Right ventricle myocardium inferior (tissue), 1 donor: ENCODE results near the gene AMY1C. TPM values are rescaled to one million over a fixed set of nuclear protein-coding genes. Genes with fewer than 3 reads are reported as not detected.
A peak's percentile ranks its signal among the peaks of the same experiment; 100 is the strongest.
"Not testable (repeated sequence)": the region's sequence is repeated elsewhere in the genome, so short reads cannot be mapped to it uniquely, and the experiment has no call there.

Experiments
- ATAC-seq: fragments of 200-7000 bp; cut with Tn5 transposase; one replicate; pipeline ENCODE4 v1.9.1; 2020; ENCODE audit warnings: mild to moderate bottlenecking, moderate library complexity
- DNase-seq: peaks from one replicate; pipeline ENCODE4 v3.0.0; 2021; ENCODE audit errors: missing footprints
- intact Hi-C: fragments of 100-400 bp; cut with DNase I; formaldehyde crosslinking; loops from one replicate; pipeline ENCODE4 v1.11.0; 2022
- long read RNA-seq: library from polyadenylated mRNA; unstranded; transcript quantifications from one replicate; pipeline ENCODE4 v2.0.0, GENCODE V29; 2021
- total RNA-seq: library from RNA; stranded (reverse); fragmentation: NEBNext Ultra II Directional; extraction: Animal tissue kit (Norgen Biotek cat#: 25700); gene quantifications from one replicate; pipeline ENCODE4 v1.2.1, GENCODE V29; 2021
- donor health status: DM: no; HTN: yes; CAD: no; lungs with severe emphysema.

The AMY1C gene
- not detected for total RNA-seq
- long read RNA-seq: 0 reads

DNA sequence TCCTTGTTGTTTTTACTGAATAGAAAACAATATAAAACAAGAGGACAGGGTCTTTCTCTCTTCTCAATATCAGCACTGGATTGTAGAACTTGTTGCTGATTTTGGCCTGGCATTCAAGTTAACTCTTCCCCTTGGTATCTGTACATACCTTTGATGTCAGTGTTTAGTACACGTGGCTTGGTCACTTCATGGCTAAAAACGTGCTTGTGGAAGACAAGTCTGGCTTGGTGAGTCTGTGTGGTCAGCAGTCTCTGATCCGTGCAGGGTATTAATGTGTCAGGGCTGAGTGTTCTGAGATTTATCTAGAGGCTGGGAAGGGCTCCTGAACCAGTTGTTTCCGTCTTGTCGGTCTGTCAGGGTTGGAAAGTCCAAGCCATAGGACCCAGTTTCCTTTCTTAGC, at the start of gene AMY1C:
AMY1C (plus strand) TSS at position 301 of the 400 bp plus-strand sequence. CDS start 572 bp downstream, outside the sequence.
- intact Hi-C loops, DNase-seq, ATAC-seq: not testable (repeated sequence)

DNA sequence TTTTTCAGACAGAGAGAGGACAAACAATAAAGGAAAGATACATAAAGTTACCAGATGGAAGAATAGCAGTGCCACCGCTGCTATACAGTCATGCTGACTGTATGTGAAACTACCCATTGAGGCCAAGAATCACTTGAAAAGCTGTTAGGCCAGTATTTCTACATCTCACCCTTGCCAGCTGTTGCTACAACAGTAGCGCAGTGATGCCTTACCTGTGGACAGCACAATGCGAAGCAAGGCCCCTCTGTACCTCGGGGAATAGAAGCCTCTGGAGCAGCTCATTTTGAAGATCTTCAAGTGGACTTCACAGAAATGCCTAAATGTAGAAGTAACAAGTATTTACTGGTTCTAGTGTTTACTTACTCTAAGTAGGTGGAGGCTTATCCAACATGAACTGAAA, 49.0 kb upstream of the AMY1C start:
- ATAC-seq, DNase-seq, intact Hi-C loops: not testable (repeated sequence)

DNA sequence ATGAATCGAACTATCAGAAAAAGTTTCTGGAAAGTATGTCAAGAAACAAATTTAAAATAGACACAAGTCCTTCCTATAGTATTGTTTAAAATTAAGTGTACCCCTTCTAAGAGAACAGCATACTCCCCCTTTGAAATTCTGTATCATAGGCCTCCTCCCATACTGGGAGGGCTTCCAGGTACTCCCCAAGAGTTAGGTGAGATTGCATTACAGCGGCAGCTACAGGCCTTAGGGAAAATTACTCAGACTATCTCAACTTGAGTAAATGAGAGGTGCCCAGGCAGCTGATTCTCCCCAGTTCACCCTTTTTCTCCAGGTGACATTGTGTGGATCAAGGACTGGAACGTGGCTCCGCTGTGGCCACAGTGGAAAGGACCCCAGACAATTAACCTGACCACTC, 48.4 kb upstream of the AMY1C start:
- intact Hi-C loops, DNase-seq, ATAC-seq: not testable (repeated sequence)

DNA sequence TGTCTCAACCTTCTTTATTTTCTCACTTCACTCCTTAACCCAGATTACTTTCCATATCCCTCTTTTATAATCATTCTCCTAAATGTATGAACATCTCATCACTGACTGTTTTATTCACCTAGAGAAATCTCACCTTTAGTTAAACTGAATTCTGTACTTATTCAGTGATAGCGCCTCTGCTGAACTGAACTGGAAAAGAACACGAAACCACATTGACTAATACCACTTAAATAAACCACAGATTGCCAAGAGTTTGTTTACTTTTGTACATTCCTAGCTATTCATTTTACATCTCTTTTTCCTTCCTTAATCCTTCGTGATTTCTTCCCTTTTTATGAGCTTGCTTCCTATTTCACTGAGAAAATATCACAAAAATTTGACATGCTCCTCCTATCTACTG, 42.0 kb upstream of the AMY1C start:
- ATAC-seq, intact Hi-C loops, DNase-seq: not testable (repeated sequence)

DNA sequence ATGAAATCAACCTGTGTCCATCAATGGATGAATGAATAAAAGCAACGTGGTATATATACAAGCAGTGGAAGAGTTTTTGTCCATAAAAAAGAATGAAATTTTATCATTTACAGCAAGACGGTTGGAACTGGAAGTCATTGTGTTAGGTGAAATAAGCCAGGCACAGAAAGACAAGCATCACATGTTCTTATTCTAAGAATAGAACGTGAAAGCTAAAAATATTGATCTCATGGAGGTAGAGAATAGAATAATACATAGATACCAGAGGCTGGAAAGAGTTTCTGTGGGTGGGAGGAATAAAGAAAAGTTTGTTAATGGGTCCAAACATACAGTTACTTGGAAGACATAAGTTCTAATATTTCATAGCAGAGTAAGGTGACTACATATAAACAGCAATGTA, 39.3 kb upstream of the AMY1C start:
- ATAC-seq, DNase-seq, intact Hi-C loops: not testable (repeated sequence)

DNA sequence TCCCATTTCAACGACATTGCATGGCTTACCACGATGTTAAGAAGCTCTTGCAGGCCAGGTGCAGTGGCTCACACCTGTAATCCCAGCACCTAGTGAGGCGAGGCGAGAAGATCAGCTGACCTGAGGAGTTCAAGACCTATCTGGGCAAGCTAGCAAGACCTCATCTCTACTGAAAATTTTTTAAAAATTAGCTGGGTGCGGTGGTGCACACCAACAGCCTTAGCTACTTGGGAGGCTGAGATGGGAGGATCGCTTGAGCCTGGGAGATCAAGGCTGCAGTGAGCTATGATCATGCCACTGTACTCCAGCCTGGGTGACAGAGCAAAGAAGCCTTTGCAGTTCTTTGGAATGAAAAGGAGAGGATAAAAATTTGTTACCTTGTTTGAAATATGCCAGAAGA, 32.3 kb upstream of the AMY1C start:
- ATAC-seq, intact Hi-C loops: not testable (repeated sequence)
- DNase-seq: peak; percentile 15

DNA sequence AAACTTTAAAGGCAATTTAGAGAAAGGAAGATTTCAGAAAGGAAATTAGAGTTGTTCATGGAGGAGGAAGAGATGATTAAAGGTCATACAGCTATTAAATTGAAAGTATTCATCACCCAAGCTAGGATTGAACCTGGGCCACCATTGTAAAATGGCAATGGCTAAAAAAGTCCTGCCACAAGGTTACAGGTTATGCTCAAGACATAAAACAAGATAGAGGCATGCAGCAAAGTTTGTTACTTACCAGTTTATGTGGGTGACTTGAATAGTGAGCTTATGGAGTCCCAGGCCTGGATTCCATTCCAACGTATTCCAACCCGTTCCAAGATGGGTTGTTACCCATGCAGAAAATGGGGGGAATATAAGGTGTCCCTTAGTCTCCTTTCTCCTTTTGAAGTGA, 28.2 kb upstream of the AMY1C start:
- ATAC-seq, intact Hi-C loops, DNase-seq: not testable (repeated sequence)

DNA sequence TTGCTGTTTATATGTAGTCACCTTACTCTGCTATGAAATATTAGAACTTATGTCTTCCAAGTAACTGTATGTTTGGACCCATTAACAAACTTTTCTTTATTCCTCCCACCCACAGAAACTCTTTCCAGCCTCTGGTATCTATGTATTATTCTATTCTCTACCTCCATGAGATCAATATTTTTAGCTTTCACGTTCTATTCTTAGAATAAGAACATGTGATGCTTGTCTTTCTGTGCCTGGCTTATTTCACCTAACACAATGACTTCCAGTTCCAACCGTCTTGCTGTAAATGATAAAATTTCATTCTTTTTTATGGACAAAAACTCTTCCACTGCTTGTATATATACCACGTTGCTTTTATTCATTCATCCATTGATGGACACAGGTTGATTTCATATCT, 14.4 kb upstream of the AMY1C start:
- intact Hi-C loops, ATAC-seq, DNase-seq: not testable (repeated sequence)

DNA sequence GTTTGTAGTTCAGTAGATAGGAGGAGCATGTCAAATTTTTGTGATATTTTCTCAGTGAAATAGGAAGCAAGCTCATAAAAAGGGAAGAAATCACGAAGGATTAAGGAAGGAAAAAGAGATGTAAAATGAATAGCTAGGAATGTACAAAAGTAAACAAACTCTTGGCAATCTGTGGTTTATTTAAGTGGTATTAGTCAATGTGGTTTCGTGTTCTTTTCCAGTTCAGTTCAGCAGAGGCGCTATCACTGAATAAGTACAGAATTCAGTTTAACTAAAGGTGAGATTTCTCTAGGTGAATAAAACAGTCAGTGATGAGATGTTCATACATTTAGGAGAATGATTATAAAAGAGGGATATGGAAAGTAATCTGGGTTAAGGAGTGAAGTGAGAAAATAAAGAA, 11.7 kb upstream of the AMY1C start:
- intact Hi-C loops, ATAC-seq, DNase-seq: not testable (repeated sequence)

DNA sequence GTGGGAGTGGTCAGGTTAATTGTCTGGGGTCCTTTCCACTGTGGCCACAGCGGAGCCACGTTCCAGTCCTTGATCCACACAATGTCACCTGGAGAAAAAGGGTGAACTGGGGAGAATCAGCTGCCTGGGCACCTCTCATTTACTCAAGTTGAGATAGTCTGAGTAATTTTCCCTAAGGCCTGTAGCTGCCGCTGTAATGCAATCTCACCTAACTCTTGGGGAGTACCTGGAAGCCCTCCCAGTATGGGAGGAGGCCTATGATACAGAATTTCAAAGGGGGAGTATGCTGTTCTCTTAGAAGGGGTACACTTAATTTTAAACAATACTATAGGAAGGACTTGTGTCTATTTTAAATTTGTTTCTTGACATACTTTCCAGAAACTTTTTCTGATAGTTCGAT, 5.2 kb upstream of the AMY1C start:
- DNase-seq, ATAC-seq, intact Hi-C loops: not testable (repeated sequence)

DNA sequence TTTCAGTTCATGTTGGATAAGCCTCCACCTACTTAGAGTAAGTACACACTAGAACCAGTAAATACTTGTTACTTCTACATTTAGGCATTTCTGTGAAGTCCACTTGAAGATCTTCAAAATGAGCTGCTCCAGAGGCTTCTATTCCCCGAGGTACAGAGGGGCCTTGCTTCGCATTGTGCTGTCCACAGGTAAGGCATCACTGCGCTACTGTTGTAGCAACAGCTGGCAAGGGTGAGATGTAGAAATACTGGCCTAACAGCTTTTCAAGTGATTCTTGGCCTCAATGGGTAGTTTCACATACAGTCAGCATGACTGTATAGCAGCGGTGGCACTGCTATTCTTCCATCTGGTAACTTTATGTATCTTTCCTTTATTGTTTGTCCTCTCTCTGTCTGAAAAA, 4.7 kb upstream of the AMY1C start:
- intact Hi-C loops, ATAC-seq, DNase-seq: not testable (repeated sequence)

DNA sequence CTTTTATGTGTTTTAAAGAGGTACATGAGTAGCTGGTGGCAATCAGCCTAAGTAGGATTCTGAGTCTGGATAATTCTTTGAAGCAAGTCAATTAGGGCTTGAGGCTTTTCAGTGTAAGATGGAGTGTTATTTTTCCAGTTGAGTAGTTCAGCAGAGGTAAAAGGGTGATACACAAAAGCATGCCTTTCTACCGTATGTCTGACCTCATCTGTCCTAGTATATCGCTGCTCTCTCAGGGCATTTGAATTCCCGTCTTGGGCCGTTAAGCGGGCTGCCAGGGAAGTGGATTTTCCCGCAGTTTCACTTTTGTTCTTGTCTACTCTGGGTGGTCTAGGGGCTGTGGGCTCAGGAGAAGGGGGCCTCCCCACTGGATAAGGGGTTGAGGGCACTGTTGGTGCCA, 1.4 kb upstream of the AMY1C start:
- DNase-seq, intact Hi-C loops, ATAC-seq: not testable (repeated sequence)

DNA sequence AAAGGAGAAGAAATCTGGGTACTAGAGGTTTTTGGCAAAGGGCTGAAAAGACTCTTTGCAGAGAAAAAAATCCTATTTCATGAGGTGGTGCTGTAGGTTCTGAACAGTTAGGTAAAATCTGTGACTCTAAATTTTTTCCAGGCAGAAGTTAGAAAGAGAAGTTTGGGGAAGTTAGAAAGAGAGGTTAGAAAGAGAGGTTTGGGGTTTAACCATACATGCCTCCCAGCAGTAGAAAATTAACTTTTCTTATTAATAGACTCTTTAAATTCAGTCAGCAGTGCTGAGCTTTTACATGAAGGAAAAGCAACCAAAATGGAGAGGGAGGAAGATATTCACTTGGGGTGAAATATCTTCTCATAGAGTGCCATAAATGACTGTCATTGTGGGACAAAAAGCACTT, 12.2 kb downstream of the AMY1C start:
- intact Hi-C loops: no loop called here
- ATAC-seq: no peak
- DNase-seq: no peak

DNA sequence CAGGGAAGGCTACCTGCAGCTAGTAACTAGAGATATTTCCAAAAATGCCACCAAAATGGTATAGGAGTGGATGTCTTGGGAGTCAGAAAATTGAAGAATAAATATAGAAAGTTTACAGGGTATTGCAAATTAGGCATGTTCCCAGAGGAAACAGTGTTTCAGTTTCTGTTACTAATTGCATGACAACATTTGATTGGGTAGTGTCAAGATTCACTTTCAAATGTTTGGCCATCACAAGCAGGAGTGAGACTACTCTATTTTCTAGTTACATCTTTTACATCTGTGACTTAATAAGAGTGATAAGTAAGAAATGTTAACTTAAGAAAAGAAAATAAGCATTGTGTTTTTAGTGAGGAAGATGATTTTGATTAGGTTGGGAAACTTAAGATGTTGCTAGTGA, 30.2 kb downstream of the AMY1C start:
- intact Hi-C loops: no loop called here
- ATAC-seq: no peak
- DNase-seq: no peak

DNA sequence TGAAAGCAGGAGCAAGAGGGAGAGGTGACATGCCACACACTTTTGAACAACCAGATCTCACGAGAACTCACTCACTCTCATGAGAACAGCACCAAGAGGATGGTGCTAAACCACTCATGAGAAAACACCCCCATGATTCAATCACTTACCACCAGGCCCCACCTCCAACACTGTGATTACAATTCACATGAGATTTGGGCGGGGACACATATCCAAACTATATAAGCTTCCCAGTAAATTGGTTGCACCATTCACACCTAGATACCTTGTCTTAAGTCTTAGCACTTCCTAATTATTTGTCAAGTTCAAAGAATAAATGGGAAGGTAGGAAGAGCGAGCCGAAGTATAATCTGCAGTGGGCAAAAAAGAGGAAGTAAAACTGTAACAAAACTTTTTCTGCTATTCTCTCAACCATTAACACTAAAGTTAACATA, 34.3 kb downstream of the AMY1C start:
- intact Hi-C loops: no loop called here
- DNase-seq (no peak), ATAC-seq (no peak)

DNA sequence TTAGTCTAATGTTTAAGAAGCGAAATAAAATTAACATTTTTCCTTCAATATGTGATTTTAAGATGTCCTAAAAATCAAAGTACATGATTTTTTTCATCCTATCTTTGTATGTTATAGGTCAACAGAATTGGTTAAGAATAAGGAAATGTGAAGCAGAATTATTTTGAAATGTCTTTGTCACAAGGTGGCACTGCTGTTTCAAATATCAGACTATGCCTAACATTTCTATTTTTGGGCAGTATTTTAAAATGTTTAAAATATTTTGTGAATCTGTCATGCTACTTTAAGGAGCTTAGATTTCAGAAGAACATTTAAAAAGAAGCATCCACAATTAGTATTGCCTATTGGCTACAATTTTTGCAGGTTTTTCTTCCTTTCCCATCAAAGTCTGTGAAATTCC, 38.7 kb downstream of the AMY1C start:
- DNase-seq (no peak), ATAC-seq (no peak)
- intact Hi-C loops: no loop called here

DNA sequence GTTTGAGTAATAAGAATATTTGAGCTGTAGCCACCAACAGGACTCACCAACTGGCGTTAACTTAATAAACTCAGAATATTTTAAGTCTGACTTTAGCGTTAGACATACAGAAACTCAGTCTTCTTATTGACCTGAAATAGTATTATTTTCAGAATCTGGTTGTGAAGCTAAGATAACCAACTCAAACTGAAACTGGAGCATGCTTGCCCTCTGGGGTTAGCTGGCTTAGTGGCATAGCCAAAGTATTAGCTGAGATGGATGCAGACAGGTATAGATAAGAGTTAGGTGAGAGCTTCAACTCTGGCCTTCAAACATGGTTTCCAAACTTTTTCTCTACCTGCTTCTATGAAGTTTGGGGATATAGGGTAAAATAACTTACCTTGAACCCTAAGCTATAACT, 40.5 kb downstream of the AMY1C start:
- intact Hi-C loops: no loop called here
- DNase-seq (no peak), ATAC-seq (no peak)
